NOMO-1 (cell line): ENCODE data around the gene FBXL17.
A peak's percentile ranks its signal among the peaks of the same experiment; 100 is the strongest.

Source experiments
- DNase-seq, 2 experiments: peaks; one replicate each; lab custom pipeline; 2025; ENCODE audit not compliant: unreplicated experiment in 2 of 2; lab: John Stamatoyannopoulos, UW

FBXL17 gene

DNA sequence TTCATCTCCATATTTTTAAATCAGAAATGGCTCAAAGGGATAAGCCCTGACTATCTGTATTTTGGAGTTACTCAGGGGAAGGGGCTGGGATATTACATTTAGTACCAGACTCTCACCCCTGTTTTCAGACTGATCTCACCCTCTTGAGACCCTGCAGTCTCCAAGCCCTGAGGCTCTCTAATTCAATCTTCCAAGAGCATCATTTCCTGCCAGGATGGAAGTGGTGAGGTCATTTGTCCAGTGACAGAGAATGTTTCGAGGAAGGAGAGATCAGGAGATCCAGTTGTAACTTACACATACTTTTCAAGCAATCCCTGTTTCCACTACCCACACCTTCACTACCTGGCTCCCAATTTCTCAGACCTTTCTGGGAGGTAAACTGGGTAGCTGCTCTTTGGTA is 415.7 kb downstream of the FBXL17 start:
- no peak for DNase-seq

GRCh38 chr5:107964722-107965121 is 417.2 kb downstream of the FBXL17 start:
- DNase-seq = peak in 1 of 2 experiments; percentile 51

DNA sequence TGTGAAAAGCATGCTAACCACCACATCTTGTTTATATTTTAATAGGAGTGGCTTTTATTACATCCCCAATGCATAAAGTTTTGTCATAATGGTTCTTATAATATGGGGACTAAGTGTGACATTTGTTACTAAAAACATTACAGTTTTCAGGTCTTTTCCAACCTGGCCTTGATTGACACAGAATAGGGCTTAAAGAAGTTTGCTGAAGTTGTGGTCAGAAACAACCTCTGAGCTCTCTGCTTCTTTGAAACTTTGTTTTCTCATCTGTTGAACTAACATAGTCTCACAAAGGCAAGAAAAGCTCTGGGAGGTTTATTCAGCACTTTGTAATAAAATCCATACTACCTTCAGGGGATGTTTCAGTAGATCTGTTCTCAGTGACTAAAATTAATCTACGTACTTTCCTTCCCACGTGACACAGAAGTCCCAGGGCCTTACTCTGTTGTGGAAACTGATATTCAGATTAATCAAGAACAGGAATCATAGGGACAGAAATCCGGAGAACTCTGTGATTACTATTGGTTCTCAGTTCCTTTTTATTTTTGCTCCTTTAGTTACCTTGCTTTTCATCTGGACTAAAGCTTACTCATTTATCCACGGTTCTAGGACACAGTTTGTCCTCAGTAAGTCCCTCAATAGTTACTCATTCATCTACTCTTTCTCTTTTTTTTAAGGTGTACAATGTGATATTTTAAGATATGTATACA is 422.2 kb downstream of the FBXL17 start:
- DNase-seq = no peak

- no peak for DNase-seq
Measured at GRCh38 chr5:107958861-107959260, 423.0 kb downstream of the FBXL17 start.

- DNase-seq = no peak
Measured at GRCh38 chr5:107958432-107958831, 423.5 kb downstream of the FBXL17 start.

DNA sequence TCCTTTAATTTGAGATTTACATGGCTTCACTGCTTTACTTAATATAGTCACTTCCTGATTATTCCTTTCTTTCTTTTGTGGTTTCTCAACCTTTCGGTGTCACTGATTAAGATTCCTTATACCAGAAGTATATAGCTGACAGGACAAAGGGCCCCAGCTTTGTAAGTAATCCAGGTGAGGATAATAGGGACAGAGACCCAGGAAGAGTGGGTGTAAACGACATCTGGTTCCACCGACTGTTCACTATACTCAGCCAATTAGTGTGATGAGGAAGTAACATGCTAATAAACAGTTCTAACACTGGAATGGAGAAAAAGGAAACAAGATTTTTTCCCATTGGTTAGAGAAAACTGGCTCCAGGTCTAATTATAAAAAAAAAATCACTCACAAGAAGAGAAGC is 424.8 kb downstream of the FBXL17 start:
- peak in 1 of 2 experiments; percentile 12 for DNase-seq

DNA sequence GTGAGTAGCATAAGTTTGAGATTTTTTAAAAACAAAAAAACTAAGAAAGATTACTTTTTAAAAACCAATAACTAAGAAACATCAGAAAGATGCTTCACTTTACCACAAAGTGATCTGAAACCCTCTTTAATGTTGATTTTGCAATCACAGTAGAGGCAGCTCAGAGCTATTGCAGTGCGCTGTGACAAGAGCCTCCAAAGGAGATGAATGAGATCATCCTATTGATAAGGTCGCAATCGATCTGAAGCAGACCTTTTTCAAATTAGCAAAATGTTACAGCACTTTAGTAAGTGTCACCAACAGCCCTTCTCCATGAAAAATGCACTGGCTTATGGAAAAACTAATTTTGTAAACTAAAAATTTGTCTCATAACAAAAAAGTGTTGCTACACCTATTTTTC is 426.6 kb downstream of the FBXL17 start:
- DNase-seq = no peak

- DNase-seq = no peak
Measured at GRCh38 chr5:107954254-107954653, 427.6 kb downstream of the FBXL17 start.

- DNase-seq = no peak
Measured at GRCh38 chr5:107952450-107952849, 429.4 kb downstream of the FBXL17 start.

DNA sequence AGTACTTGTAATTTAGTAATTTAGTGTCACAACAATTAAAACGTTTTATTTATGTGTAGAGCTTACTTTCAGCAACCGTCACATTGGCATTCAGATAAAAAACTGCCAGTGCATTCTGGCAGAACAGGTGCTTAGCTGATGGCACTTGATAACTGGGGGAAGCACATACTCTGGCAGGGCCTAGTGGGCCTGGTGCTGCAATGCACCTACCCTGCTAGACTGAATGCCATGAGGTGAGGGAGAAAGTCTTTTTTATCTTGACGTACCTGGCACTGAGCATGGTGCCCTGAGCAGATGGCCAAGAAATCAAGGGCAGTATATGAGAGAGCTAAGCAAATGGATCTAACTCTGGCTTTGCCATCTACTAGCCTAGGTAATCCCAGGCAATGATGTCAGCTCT is 430.6 kb downstream of the FBXL17 start:
- DNase-seq = no peak

DNA sequence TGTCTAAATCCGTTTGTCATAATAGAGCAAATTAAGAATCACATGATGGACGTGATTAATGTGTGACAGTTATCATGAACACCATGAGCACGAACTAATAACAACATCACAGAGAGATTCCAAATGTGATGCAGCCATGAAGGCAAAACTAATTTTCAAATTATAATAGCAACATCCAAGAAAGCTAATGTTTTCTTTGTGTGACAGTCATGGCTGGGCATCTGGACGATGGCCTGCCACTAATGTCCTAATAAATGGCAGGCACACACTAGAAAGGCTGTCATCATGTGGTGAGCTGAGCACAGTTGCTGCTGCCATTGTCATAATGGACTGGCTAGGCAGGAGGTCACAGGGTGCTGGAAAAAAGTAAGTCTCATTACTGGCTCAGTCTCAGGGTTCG is 431.1 kb downstream of the FBXL17 start:
- DNase-seq = no peak

DNA sequence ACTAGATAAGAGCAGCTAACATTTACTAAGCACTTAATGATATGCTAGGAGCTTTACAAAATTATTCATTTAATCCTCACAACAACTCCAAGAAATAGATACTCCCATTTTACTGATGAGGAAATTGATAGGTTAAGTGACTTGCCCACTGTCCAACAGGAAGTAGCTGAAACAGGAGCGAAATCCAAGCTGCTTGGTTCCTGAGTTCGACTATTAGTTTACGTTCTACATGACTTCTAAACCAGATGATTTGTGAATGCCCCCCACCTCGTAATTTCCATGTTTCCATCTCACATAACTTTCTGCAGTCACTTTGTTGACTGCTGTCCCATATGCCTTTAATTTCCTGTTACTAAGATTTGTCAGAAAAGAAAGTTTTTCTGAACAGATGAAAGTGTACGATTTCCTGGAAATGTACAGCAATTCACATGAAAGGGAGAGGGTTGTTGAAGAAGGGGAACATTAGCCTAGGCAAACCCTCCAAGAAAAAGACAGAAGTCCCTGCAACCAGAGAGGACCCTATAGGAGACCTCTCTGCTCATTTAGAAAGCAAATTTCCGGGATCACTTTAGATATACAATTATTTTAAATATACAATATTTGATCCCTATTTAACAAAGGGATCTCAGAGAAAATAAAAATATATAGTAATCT is 432.1 kb downstream of the FBXL17 start:
- no peak for DNase-seq

DNA sequence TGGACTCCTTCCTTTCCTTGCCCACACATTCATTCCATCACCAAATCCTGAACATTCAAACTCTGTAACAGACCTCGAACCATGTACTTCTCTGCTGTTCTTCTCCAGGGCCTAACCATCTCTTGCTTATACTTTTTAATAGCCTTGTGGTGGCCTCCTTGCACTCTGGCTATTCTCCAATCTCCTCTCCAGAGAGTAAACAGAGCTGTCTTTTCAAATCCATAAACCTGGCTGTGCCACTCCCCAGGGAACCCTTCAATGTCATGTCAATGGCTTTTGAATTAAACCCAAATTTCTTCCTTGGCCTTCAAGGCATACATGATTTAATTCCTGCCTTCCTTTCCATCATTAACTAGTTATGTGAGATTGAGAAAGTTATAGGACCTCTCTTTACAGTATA is 433.5 kb downstream of the FBXL17 start:
- no peak for DNase-seq

GRCh38 chr5:107945061-107945460 is 436.8 kb downstream of the FBXL17 start:
- no peak for DNase-seq

DNA sequence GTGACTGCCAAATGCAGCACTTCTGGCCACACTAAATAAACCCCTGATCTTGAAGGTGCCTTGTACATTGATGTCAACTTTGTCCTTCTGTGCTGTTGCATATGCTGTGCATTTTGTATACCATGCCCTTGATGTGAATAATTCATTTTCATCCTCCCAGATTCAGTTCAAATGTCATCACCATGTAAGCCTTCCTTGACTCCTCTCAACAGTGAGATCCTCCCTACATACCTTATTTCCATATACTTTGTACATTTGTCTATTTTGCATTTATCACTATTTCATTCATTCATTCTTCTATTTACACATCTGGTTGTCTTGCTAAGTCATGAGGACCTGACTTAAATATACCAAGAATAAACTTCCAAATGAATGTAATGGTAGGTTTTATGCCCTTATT is 438.0 kb downstream of the FBXL17 start:
- no peak for DNase-seq

DNA sequence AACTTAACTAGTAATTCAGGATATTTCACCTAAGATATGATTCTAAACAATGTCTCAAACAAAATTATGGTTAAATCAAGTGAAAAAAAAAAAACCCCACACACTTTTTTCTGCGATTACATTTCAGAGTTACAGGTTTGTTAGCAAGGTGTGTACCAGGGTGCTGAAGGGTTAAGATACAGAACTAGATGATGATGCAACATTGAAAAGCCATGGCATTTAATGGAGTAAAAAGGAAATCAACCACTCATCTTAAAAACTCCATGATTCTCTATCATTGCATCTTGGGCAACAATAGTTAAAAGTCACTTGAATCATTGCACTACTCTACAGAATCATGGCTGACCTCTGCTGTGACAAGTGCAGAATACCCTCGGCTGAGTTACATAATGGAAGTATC is 440.9 kb downstream of the FBXL17 start:
- DNase-seq = no peak

DNA sequence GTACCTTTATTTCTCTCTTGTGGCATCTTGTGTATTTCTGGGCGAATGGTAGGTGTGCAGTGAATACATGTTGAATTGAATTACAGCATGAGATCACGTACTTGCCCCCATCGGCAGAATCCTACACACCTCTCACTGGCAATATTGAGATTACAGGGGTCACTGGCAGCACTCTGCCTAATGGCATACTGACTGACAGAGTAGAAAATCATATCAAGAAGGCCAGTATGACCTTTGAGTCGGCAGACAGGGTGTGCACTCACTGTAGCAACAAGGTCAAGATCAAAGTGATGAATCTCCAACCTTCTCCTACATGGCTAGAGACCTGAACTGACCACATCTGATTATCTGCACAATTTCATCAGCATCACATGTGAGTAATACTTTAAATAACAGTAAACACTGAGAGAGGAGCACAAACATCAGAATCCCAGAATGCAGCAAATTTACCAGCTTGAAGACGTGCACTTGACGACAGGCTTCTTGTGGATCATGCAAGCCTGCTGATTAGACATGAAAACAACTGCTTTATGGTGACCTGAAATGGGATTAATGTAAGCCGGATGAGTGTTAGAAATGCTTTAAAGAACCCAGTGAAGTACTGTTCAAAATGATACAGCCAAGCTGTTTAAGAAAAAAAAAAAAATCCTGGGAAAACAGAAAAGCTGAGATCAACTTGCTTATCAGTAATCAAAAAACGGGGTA is 444.1 kb downstream of the FBXL17 start:
- DNase-seq = no peak

DNA sequence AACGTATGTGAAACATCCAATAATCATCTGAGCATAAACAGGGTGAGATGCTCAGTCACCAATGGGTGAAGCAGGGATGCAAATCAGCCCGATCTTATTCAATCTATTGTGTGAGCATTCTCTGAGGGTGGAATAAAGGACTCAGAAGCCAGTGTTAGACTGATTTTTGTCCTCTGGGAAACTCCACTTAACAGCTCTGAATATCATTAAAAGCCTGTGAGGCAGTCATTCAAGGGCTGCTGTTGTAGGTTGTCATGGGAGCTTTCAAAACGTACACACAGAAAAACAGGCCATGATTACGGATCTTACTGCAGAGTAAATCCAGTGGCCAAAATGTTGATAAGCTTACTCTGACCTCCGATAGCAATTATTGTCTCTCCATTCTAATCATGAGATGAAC is 444.7 kb downstream of the FBXL17 start:
- no peak for DNase-seq

DNA sequence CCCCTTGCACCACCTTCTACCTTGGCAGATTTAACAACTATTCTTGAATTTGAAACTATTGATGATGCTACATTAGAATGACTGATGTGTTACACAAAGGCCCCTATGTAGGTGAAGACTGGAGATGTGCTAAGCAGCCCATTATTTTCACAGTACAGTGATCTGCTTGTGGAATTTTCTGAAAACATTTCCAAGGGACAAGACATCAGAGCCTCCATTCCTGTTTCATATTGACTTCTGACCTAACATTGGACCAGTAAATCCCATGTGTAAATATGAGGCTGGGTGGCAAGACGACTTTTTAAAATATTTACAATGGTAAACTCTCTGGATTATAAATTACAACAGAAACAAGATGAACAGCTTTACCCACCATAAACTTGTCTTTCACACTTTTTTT is 445.4 kb downstream of the FBXL17 start:
- DNase-seq = no peak

DNA sequence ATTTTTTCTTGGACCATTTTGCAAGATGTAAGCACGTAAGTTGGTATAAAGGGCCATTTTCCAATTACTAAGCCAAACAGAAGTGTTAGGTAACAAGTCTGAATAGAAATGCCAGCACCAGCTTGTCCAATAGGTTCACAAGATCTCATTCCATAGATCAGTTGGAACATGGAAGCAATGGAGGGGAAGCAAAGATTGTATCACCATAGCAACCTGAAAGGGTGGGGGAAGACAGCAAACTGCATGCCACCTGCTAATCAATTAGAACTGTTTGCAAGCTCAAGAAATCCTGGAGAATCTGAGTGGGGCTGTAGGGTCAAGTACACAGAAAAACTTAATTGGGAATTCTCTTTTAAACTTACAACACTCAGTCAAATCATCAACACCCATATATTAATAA is 446.3 kb downstream of the FBXL17 start:
- DNase-seq = no peak

- no peak for DNase-seq
Measured at GRCh38 chr5:107933326-107933725, 448.6 kb downstream of the FBXL17 start.

GRCh38 chr5:107930891-107931290 is 451.0 kb downstream of the FBXL17 start:
- no peak for DNase-seq
